Umbilical cord (tissue), 2 donors: ENCODE data around the gene RASD2. TPM values are rescaled to one million over a fixed set of nuclear protein-coding genes. Genes with fewer than 3 reads are reported as not detected.
A peak's percentile ranks its signal among the peaks of the same experiment; 100 is the strongest.

Source experiments
- DNase-seq: peaks from one replicate; pipeline ENCODE4 v3.0.0-alpha.2; 2015; ENCODE audit warnings: low spot score
- total RNA-seq: library from RNA; depleted of rRNA; stranded (reverse); fragments of >200 nt; gene quantifications from one replicate; pipeline ENCODE4 v1.2.3, GENCODE V29; 2014; ENCODE audit warnings: low replicate concordance; ENCODE audit not compliant: insufficient read depth

Gene RASD2
- total RNA-seq, 1 donor from 2014 or later, result not detected

DNA sequence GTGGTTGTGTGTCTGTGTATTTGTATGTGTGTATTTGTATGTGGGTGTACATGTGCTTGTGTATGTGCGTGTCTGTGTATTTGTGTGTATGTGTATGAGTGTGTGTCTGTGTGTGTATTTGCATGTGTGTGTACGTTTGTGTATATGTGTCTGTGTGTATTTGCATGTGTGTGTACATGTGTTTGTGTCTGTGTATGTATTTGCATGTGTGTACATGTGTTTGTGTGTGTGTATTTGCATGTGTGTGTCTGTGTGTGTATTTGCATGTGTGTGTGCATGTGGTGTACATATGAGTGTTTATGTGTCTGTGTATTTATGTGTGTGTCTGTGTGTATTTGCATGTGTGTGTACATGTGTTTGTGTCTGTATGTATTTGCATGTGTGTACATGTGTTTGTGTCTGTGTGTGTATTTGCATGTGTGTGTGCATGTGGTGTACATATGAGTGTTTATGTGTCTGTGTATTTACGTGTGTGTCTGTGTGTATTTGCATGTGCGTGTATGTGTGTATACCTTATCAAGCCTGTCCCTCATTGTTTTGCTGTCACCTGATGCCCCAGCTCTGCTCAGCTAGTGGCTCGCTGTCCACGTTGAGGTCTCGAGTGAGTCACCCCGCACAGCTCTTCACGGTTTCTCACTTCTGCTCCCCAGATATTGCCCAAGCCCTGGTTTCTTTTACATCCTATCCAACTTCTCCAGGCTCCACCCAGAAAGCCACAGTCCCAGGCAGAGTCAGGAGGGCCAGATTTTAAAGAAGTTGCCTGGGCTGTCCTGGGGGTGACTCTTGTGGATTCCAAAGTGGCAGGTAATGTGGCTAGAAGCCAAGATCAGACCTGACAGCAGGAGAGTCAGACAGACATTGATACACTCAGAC is 61.3 kb downstream of the RASD2 start:
- DNase-seq, result peak; percentile 59

Other genes starting within 250 kb of the RASD2 start
- 53.0 TPM for gene TOM1, start 240.9 kb upstream of the RASD2 start, total RNA-seq
- 9.6 TPM for gene HMOX1, start 159.7 kb upstream of the RASD2 start, total RNA-seq
- gene MCM5, start 140.7 kb upstream of the RASD2 start, total RNA-seq, result 16.4 TPM
- gene MB, start 76.5 kb downstream of the RASD2 start, total RNA-seq, result 1.7 TPM
- 12.8 TPM for gene APOL6, start 107.6 kb downstream of the RASD2 start, total RNA-seq
- gene APOL5, start 177.0 kb downstream of the RASD2 start, total RNA-seq, result not detected